Mesothelial cell of epicardium (in vitro differentiated cells): Measurements from ENCODE around the gene RBBP8NL. TPM values are rescaled to one million over a fixed set of nuclear protein-coding genes. Genes with fewer than 3 reads are reported as not detected.

ENCODE experiments used
- DNase-seq, 2 experiments: peaks; one replicate each; pipeline ENCODE4 v3.0.0; 2021; ENCODE audit warnings: low spot score in 2 of 2; ENCODE audit not compliant: unreplicated experiment in 2 of 2
- H3K27ac Mint-ChIP-seq: 2 replicates; pipeline ENCODE4 v1.8.0; 2021; ENCODE audit warnings: mixed read lengths
- H3K27me3 Mint-ChIP-seq: 2 replicates; pipeline ENCODE4 v1.8.0; 2021; ENCODE audit warnings: low read depth, mixed read lengths
- H3K36me3 Mint-ChIP-seq: 2 replicates; pipeline ENCODE4 v1.8.0; 2021; ENCODE audit warnings: mixed read lengths
- H3K4me1 Mint-ChIP-seq: 2 replicates; pipeline ENCODE4 v1.8.0; 2021; ENCODE audit warnings: mixed read lengths
- H3K4me3 Mint-ChIP-seq: 2 replicates; pipeline ENCODE4 v1.8.0; 2021; ENCODE audit warnings: mild to moderate bottlenecking, moderate library complexity, mixed read lengths
- H3K9me3 Mint-ChIP-seq: 2 replicates; pipeline ENCODE4 v1.8.0; 2021; ENCODE audit warnings: mixed read lengths
- CTCF ChIP-seq: fragments of 200-600 bp; sonication (generic); IDR thresholded peaks from one replicate; pipeline ENCODE4 v1.5.0; 2021; ENCODE audit warnings: antibody characterized with exemption; ENCODE audit not compliant: unreplicated experiment
- total RNA-seq: library from RNA; stranded (reverse); gene quantifications from 3 replicates; pipeline ENCODE4 v1.2.1, GENCODE V29; 2021

Gene RBBP8NL
- total RNA-seq, 1 donor from 2014 or later = 13.5 TPM

GRCh38 chr20:62387219-62387913, 40.0 kb downstream of the RBBP8NL start:
- DNase-seq = no peak
- no peaks in the 10 kb centered on the region for H3K27me3 Mint-ChIP-seq
- peaks cover 34% of the 10 kb centered on the region for H3K4me1 Mint-ChIP-seq
- H3K4me3 Mint-ChIP-seq = peak overlapping the region; percentile 88
- peaks cover 11% of the 10 kb centered on the region for H3K36me3 Mint-ChIP-seq
- TF ChIP-seq CTCF = no peak
- peak overlapping the region; percentile 67 for H3K27ac Mint-ChIP-seq
- no peaks in the 10 kb centered on the region for H3K9me3 Mint-ChIP-seq

- H3K4me1 Mint-ChIP-seq = peaks cover 34% of the 10 kb centered on the region
- H3K36me3 Mint-ChIP-seq = peaks cover 17% of the 10 kb centered on the region
- H3K9me3 Mint-ChIP-seq = peaks cover 5% of the 10 kb centered on the region
- H3K27ac Mint-ChIP-seq = peak within 1 kb of the TSS; percentile 92
- TF ChIP-seq CTCF = no peak
- H3K4me3 Mint-ChIP-seq = peak within 1 kb of the TSS; percentile 88
- H3K27me3 Mint-ChIP-seq = no peaks in the 10 kb centered on the region
- peak; percentile 85 to 93 for DNase-seq
These were observed 40.7 kb downstream of the RBBP8NL start, which contains the start of gene RPS21 for GRCh38 chr20:62386383-62387218. Gene RPS21 (plus strand): TSS chr20:62387103. CDS start chr20:62387339, 236 bp downstream.

GRCh38 chr20:62382306-62383198, 44.8 kb downstream of the RBBP8NL start:
- Mint-ChIP-seq H3K27me3 (no peaks in the 10 kb centered on the region), H3K36me3 (peaks cover 9% of the 10 kb centered on the region), H3K4me1 (peaks cover 35% of the 10 kb centered on the region), H3K4me3 (peak overlapping the region; percentile 30), H3K9me3 (peaks cover 5% of the 10 kb centered on the region), H3K27ac (peak overlapping the region; percentile 79)
- DNase-seq = peak; percentile 70 to 87
- TF ChIP-seq CTCF = peak; percentile 78

- H3K9me3 Mint-ChIP-seq = peaks cover 5% of the 10 kb centered on the region
- DNase-seq = no peak
- no peak overlapping the region for H3K27ac Mint-ChIP-seq
- no peaks in the 10 kb centered on the region for H3K27me3 Mint-ChIP-seq
- TF ChIP-seq CTCF = no peak
- peaks cover 40% of the 10 kb centered on the region for H3K4me1 Mint-ChIP-seq
- peaks cover 9% of the 10 kb centered on the region for H3K36me3 Mint-ChIP-seq
- no peak overlapping the region for H3K4me3 Mint-ChIP-seq
These were observed 45.5 kb downstream of the RBBP8NL start for GRCh38 chr20:62381842-62382241.

GRCh38 chr20:62381202-62381797, 46.0 kb downstream of the RBBP8NL start:
- Mint-ChIP-seq H3K4me3 (no peak overlapping the region), H3K27ac (peak overlapping the region; percentile 67), H3K27me3 (no peaks in the 10 kb centered on the region), H3K9me3 (peaks cover 5% of the 10 kb centered on the region), H3K4me1 (peaks cover 44% of the 10 kb centered on the region), H3K36me3 (peaks cover 9% of the 10 kb centered on the region)
- no peak for TF ChIP-seq CTCF
- no peak for DNase-seq
